COLO829 (cell line): Measurements from ENCODE around the gene ITSN2.
"Not testable (repeated sequence)": the region's sequence is repeated elsewhere in the genome, so short reads cannot be mapped to it uniquely, and the experiment has no call there.

Experiments used
- DNase-seq: peaks from one replicate; pipeline ENCODE4 v3.0.0; 2012; ENCODE audit warnings: low spot score

ITSN2 gene

DNA sequence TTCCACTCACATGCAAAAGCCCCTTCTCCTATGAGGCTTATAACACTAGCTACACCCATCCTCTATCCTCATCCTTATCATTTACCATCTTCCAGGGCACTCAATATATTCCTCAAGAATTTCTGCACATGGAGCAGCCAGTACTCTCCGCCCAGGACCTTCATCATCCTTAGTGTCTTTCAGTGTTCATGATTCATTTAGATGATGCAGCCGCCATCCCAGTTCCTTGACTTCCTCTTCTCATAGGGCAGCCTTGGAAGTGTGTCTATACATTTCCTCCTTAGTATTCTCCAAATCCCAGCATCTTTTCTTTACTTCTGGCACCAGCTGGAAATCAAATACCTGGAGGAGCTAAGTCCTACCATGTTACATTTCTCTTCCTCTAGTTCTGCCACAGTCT lies 3.0 kb upstream of the ITSN2 start:
- DNase-seq, result no peak

DNA sequence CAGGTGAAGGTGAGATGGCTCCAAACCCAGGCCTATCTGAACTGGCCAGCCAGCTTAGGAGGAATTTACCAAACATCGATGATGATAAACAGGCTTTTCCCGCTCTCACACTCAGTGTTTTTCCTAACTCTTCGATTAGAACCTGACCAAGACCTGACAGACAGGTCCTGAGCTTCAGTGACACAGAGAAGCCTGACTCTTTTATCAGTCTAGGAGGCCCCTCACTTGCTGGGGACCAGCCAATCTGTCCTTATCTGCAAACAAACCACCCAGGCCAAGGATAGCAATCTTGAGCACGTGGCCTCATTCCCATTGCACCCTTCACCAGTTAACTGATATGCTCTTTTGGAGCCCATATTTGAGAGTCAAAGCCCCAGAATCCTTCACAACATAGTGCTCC lies 1.9 kb upstream of the ITSN2 start:
- no peak for DNase-seq

- DNase-seq, result no peak
Observed at GRCh38 chr2:24360963-24361330, 611 bp upstream of the ITSN2 start.

DNA sequence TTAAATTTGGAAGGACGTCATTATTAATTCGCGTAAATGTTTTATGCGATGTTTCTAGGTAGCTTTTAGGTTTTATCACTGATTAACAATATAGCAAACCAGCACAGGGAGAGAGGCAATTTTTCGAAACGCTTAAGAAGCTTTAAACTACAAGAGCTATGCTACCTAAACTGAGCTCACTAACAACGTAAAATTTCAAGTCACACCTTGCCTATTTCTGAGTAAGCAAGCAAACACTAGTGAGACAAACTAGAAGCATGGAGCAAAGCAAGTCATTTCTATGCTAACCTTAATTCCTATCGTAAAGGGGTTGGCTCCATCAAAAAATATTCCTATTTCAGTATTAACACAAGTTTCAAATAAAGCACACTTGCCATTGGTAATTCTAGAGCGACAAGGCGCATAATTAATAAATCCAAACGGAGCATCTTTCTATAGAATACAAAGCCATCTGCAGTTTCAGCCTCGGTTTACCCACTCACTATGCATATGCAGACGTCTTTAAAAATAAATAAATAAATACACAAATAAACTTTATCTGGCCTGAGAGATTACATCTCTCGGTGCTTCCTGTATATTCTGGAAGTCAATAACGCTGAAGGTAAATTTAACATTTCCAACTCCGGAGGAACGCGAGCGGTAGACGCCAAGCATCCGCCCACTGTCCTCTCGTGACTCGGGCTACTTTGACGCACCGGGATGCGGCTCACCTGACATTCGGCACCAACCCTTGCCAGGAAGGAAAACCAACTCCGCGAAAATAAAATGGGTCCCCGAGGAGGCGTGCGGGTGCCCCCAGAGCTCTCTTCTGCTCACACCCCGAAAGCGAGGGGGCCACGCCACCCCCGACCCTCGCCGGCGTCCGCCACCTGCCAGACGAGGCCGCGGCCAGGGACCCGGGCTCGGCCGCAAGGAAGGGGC lies 947 bp downstream of the ITSN2 start:
- DNase-seq, result no peak

DNA sequence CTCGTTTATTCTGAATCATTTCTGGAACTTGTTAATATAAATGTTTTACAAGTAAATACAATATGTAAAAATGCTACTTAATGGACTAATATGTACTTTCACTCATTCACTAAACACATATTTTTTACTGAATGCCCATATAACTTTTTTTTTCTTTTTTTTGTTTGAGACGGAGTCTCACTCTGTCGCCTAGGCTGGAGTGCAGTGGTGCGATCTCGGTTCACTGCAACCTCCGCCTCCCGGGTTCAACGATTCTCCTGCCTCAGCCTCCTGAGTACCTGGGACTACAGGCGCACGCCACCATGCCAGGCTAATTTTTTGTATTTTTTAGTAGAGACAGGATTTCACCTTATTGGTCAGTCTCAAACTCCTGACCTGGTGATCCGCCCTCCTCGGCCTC lies 2.6 kb downstream of the ITSN2 start:
- not testable (repeated sequence) for DNase-seq

DNA sequence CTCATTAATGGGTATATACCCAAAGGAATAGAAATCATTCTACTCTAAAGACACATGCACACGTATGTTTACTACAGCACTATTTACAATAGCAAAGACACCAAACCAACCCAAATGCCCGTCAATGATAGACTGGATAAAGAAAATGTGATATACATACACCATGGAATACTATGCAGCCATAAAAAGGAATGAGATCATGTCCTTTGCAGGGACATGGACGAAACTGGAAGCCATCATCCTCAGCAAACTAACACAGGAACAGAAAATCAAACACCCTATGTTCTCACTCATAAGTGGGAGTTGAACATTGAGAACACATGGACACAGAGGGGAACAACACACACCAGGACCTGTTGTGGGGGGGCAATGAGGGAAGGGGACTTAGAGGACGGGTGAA lies 3.2 kb downstream of the ITSN2 start:
- DNase-seq, result not testable (repeated sequence)

GRCh38 chr2:24354957-24355356 lies 5.4 kb downstream of the ITSN2 start:
- DNase-seq, result no peak

DNA sequence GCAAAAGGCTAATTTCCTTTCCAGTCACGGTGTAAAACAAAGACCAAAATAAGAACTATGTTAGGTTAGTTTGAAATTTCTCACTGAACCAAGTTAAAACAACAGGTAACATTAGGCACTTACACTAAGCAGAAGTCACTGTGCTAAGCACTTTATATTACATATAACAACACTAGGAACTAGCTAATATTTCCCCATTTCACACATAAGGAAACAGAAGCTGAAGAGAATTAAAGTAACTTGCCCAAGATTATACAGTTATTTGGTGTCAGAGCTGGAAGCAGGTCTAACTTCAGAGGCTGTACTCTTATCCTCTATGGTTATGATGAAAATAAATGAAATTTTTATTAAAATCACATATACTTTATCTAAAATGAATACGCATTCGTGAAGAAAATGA lies 5.9 kb downstream of the ITSN2 start:
- DNase-seq, result no peak

DNA sequence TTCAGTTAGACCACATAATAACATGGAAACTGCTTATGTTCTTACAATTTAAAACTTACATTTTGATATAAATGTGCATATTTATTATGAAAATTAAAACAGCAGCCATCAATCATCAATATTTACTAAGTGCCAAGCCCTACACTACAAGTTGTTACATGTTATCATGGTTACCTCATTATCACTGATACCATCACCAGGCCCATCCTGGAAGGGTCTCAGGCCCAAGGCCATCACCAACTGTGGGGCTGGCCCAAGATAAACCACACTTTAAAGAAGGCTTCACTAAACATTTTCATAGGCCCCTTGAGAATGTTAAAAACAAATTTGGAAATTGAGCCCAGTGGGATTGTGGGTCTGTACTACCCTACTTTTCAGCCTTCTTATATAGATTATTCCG lies 6.4 kb downstream of the ITSN2 start:
- DNase-seq, result no peak

- no peak for DNase-seq
Observed at GRCh38 chr2:24353364-24353763, 7.0 kb downstream of the ITSN2 start.

DNA sequence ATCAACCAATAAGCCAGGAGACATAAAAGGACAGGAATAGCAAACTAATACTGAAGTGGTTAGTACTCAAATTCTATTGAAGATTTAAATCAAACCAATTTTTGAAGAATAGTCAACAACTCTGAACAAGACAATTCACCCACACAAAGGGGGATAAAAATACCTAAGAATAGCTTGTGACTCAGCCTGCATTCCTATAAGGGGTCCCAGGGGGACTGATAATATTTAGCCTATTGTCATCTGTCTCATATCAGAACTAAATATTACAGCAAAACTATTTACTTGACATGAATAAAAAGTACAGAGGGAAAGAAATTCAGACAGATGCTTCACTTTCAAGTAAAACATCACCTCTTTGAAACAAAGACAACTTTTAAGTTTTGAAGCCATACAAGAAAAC lies 7.7 kb downstream of the ITSN2 start:
- DNase-seq, result no peak

DNA sequence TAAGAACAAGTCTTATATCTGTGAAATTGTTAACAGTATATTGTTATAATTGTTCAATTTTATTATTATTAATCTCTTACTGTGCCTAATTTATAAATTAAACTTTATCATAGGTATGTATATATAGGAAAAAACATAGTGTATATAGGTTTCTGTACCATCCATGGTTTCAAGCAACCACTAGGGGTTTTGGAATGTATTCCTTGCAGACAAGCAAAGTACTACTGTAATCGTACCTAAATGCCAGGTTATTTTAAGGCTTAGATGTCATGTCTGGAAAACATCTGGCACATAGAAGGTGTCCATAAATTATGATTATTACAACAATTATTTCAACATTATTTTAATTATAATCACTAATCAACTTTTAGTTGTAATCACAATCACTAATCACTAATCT lies 8.4 kb downstream of the ITSN2 start:
- no peak for DNase-seq

GRCh38 chr2:24351627-24351938 lies 8.8 kb downstream of the ITSN2 start:
- DNase-seq, result no peak

- DNase-seq, result no peak
Observed at GRCh38 chr2:24350826-24351626, 9.3 kb downstream of the ITSN2 start.

DNA sequence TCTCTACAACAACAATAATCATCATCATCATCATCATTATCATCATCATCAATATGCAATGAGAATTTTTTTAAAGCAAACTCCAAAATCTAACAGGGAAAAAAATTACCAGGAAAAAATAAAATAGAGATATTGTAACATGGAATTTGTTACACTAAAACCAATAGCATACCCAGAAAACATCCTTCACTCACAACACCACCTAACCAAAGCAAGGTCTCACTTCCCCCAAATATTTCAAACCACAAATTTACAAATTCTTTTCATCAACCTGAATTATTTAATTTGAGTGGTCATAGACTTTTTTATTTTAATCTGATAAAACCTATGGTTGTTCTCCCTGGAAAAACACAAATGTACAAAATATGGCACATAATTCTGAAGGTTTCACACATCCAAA lies 11.2 kb downstream of the ITSN2 start:
- no peak for DNase-seq

- no peak for DNase-seq
Observed at GRCh38 chr2:24345937-24346336, 14.4 kb downstream of the ITSN2 start.

GRCh38 chr2:24343225-24343882 lies 17.0 kb downstream of the ITSN2 start:
- no peak for DNase-seq

GRCh38 chr2:24342110-24342910 lies 18.0 kb downstream of the ITSN2 start:
- no peak for DNase-seq

- DNase-seq, result no peak
Observed at GRCh38 chr2:24339856-24340262, 20.5 kb downstream of the ITSN2 start.

DNA sequence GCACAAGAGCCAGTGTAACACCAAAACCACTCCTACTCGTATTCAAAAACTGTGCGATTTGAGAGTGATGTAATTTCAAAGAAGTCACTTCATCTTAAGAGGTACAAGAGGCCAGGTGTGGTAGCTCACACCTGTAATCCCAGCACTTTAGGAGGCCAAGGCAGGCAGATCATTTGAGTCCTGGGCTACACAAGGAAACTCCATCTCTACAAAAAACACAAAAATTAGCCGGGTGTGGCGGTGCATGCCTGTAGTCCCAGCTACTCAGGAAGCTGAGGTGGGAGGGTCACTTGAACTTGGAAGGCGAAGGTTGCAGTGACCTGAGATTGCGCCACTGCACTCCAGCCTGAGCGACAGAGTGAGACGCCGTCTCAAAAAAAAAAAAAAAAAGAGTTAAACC lies 21.2 kb downstream of the ITSN2 start:
- DNase-seq, result not testable (repeated sequence)

DNA sequence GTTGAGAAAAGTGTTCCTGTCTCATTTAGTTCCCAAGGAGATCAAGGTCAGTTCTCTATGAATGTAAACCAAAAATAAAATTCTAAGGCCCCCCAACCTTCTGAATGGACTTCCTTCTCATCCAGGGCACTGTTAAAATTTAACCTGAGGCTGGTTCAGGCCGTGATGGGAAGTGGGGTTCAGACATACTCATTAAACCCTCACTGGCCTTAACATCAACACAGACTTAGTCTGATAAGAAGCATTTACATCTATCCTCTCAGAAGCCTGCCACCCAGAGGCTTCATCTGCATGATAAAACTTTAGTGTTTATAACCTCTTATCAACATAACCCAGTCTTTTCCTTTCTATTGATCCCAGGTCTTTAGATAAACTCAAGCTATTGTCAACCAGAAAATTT lies 22.4 kb downstream of the ITSN2 start:
- DNase-seq, result no peak

- DNase-seq, result no peak
Observed at GRCh38 chr2:24336811-24337210, 23.5 kb downstream of the ITSN2 start.
